ENCODE measurements around the gene HIP1.

HIP1 gene

DNA sequence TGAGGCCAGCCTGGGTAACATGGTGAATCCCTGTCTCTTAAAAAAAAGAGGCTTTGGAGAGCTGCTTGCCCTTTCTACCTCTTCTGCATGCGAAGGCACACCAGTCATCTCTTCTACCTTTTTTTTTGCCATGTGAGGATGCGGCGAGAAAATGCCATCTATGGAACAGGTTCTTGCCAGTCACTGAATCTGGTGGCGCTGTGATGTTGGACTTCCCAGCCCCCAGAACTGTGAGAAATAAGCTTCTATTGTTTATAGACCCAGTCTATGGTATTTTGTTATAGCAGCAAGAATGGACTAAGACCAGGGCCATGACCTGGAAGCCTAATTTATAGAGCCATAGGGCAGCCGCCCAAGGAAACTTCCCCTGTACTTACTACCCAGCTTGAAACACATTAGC is 112.9 kb downstream of the HIP1 start:
- ChIA-PET CTCF (no interaction called here), POLR2A (no interaction called here)
- no peak for TF ChIP-seq CTCF (IDR thresholded peaks at IDR 0.05; ENCODE audit: control extremely low read depth, extremely low read depth, low read depth, missing control alignments)
- no peak for DNase-seq (ENCODE audit: extremely low spot score)

- DNase-seq (ENCODE audit: extremely low spot score): no peak
- no peak for TF ChIP-seq CTCF (IDR thresholded peaks at IDR 0.05; ENCODE audit: control extremely low read depth, extremely low read depth, low read depth, missing control alignments)
- ChIA-PET CTCF (no interaction called here), POLR2A (no interaction called here)
Observed at GRCh38 chr7:75624134-75624832, 114.5 kb downstream of the HIP1 start.

DNA sequence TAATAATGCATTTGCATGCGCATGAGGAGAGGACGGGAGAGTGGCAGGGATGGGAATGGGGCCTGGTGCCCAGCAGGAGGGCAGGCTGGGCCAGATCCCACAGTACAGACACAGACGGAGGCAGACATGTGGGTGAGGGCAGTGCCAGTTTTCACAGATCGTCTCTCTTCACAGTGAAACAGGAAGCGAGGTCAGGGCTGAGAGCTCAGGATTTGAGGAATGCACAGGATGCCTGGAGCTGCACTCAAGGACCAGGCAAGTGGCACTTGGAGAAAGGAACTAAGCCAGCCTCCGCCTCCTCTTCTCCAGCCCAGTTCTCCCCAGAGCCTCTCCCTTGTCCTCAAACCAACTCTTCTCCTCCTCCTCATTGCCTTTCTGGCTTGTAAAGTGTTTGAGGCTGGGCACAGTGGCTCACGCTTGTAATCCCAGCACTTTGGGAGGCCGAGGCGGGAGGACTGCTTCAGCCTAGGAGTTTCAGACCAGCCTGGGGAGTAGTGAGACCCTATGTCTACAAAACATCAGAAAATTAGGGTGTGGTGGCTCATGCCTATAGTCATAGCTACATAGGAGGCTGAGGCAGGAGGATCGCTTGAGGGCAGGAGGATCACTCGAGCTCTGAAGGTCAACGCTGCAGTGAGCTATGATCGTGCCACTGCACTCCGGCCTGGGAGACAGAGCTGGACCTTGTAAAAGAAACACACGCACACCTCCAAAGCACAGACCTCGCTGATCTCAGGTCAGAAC is 115.2 kb downstream of the HIP1 start:
- CTCF ChIA-PET: interaction anchor here (0.8 kb wide), 1 partner anchor 18 kb away, joined by 3 read pairs; no protein-coding TSS in a partner anchor
- no peak for DNase-seq (ENCODE audit: extremely low spot score)
- no peak for TF ChIP-seq CTCF (IDR thresholded peaks at IDR 0.05; ENCODE audit: control extremely low read depth, extremely low read depth, low read depth, missing control alignments)
- POLR2A ChIA-PET: no interaction called here

DNA sequence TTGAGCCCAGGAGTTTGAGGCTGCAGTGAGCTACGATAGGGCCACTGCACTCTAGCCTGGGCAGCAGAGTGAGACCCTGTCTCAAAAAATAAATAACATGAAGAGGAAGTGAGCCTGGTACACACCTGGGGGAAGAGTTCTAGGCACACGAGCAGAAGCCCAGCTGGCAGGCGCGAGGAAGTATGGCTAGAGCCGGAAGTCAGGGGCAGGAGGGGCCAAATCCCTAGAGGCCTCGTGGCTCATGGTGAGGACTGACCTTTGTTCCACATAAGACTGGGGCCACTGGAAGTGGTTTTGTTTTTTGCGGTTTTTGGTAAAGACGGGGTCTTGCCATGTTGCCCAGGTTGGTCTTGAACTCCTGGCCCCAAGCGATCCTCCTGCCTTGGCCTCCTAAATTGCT is 117.6 kb downstream of the HIP1 start:
- ChIA-PET POLR2A (no interaction called here), CTCF (no interaction called here)
- no peak for DNase-seq (ENCODE audit: extremely low spot score)
- TF ChIP-seq CTCF (IDR thresholded peaks at IDR 0.05; ENCODE audit: control extremely low read depth, extremely low read depth, low read depth, missing control alignments): no peak

DNA sequence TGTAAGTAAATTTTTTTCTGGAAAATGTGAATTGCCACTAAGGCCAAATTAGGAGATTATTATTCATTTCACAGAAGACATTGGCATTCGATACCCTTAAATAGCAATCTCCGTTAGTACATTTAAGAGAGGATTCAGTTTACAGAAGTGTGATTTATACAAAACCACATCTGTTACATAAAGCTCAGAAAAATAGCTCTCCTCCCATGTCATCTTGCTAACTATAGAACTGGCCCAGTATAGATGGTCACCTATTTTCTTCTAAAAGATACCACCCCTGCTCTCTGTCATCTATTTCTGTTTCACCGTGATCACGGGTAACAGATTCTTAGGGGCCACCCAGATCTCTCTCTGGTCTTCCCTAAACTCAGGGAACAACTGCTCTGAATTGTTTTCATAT is 119.1 kb downstream of the HIP1 start:
- POLR2A ChIA-PET: no interaction called here
- DNase-seq (ENCODE audit: extremely low spot score): no peak
- TF ChIP-seq CTCF (IDR thresholded peaks at IDR 0.05; ENCODE audit: control extremely low read depth, extremely low read depth, low read depth, missing control alignments): no peak
- CTCF ChIA-PET: no interaction called here

GRCh38 chr7:75617634-75618234 is 121.0 kb downstream of the HIP1 start:
- POLR2A ChIA-PET: no interaction called here
- CTCF ChIA-PET: interaction anchor here (1.0 to 1.3 kb wide), 3 partner anchors 12 to 25 kb away, joined by 3 to 5 read pairs (median 3); no protein-coding TSS in a partner anchor
- TF ChIP-seq CTCF (IDR thresholded peaks at IDR 0.05; ENCODE audit: control extremely low read depth, extremely low read depth, low read depth, missing control alignments): no peak
- DNase-seq (ENCODE audit: extremely low spot score): no peak
